Activated naive CD4-positive, alpha-beta T cell treated with anti-CD3 and anti-CD28 coated beads for 36 hours (primary cell): Measurements from ENCODE around the gene CLIC4. TPM values are rescaled to one million over a fixed set of nuclear protein-coding genes. Genes with fewer than 3 reads are reported as not detected.
"Not testable (repeated sequence)": the region's sequence is repeated elsewhere in the genome, so short reads cannot be mapped to it uniquely, and the experiment has no call there.

Experiments
- CTCF ChIA-PET: fragments of 350-600 bp; sonication (Branson Sonifier 250); formaldehyde crosslinking; loops from one replicate; lab custom pipeline; 2021; ENCODE audit warnings: antibody characterized with exemption; lab: Charles Lee
- DNase-seq: peaks from one replicate; pipeline ENCODE4 v3.0.0-alpha.2; 2020
- H3K27ac Mint-ChIP-seq: one replicate; pipeline ENCODE4 v1.8.0; 2021; ENCODE audit warnings: mild to moderate bottlenecking, mixed read lengths
- H3K27me3 Mint-ChIP-seq: one replicate; pipeline ENCODE4 v1.8.0; 2021; ENCODE audit warnings: low read depth, mixed read lengths
- H3K36me3 Mint-ChIP-seq: one replicate; pipeline ENCODE4 v1.8.0; 2021; ENCODE audit warnings: low read depth, mixed read lengths
- H3K4me1 Mint-ChIP-seq: one replicate; pipeline ENCODE4 v1.8.0; 2021; ENCODE audit warnings: low read depth, mixed read lengths
- H3K4me3 Mint-ChIP-seq: one replicate; pipeline ENCODE4 v1.8.0; 2021; ENCODE audit warnings: mild to moderate bottlenecking, moderate library complexity, mixed read lengths
- H3K9me3 Mint-ChIP-seq: one replicate; pipeline ENCODE4 v1.8.0; 2021; ENCODE audit warnings: mixed read lengths
- intact Hi-C: fragments of 100-400 bp; cut with micrococcal nuclease; formaldehyde crosslinking; loops from one replicate; pipeline ENCODE4 v1.15.1; 2023
- total RNA-seq, 2 experiments: library from RNA; stranded (reverse); gene quantifications; one replicate each; pipeline ENCODE4 v1.2.3, GENCODE V29; 2021

Gene CLIC4
- total RNA-seq, 2 experiments from 2014 or later, result 38.0 to 44.3 TPM

- peaks cover 2% of the 10 kb centered on the region for H3K36me3 Mint-ChIP-seq
- intact Hi-C loops, result no loop called here
- no peaks in the 10 kb centered on the region for H3K27me3 Mint-ChIP-seq
- CTCF ChIA-PET, result interaction anchor here (1.6 kb wide), 1 partner anchor 320 kb away, joined by 3 read pairs; no protein-coding TSS in a partner anchor
- H3K9me3 Mint-ChIP-seq, result peaks cover 8% of the 10 kb centered on the region
- no peak overlapping the region for H3K27ac Mint-ChIP-seq
- no peaks in the 10 kb centered on the region for H3K4me1 Mint-ChIP-seq
- no peak for DNase-seq
- H3K4me3 Mint-ChIP-seq, result no peak overlapping the region
Measured at GRCh38 chr1:24886241-24886640, 141.0 kb downstream of the CLIC4 start.

- Mint-ChIP-seq H3K4me1 (no peaks in the 10 kb centered on the region), H3K9me3 (peaks cover 21% of the 10 kb centered on the region), H3K36me3 (peaks cover 7% of the 10 kb centered on the region), H3K27me3 (no peaks in the 10 kb centered on the region), H3K27ac (no peak overlapping the region), H3K4me3 (no peak overlapping the region)
- CTCF ChIA-PET, result interaction anchor here (0.6 to 1.2 kb wide), 2 partner anchors 53 to 211 kb away, joined by 3 read pairs; no protein-coding TSS in a partner anchor
- intact Hi-C loops, result no loop called here
- DNase-seq, result no peak
Measured at GRCh38 chr1:24888061-24888970, 143.1 kb downstream of the CLIC4 start.

- Mint-ChIP-seq H3K4me3 (no peak overlapping the region), H3K9me3 (peaks cover 20% of the 10 kb centered on the region), H3K36me3 (peaks cover 7% of the 10 kb centered on the region), H3K27me3 (no peaks in the 10 kb centered on the region), H3K4me1 (no peaks in the 10 kb centered on the region), H3K27ac (no peak overlapping the region)
- no peak for DNase-seq
- intact Hi-C loops, result no loop called here
- CTCF ChIA-PET, result interaction anchor here (1.2 kb wide), 1 partner anchor 41 kb away, joined by 4 read pairs; no protein-coding TSS in a partner anchor
Measured at GRCh38 chr1:24888971-24889676, 143.9 kb downstream of the CLIC4 start.

- no peak for DNase-seq
- no peak overlapping the region for H3K4me3 Mint-ChIP-seq
- peaks cover 13% of the 10 kb centered on the region for H3K9me3 Mint-ChIP-seq
- intact Hi-C loops, result no loop called here
- H3K4me1 Mint-ChIP-seq, result no peaks in the 10 kb centered on the region
- no peaks in the 10 kb centered on the region for H3K27me3 Mint-ChIP-seq
- peaks cover 5% of the 10 kb centered on the region for H3K36me3 Mint-ChIP-seq
- CTCF ChIA-PET, result no interaction called here
- no peak overlapping the region for H3K27ac Mint-ChIP-seq
Measured at GRCh38 chr1:24890887-24891286, 145.6 kb downstream of the CLIC4 start.

- H3K27me3 Mint-ChIP-seq, H3K36me3 Mint-ChIP-seq, H3K4me3 Mint-ChIP-seq, intact Hi-C loops, CTCF ChIA-PET, H3K27ac Mint-ChIP-seq, DNase-seq, H3K4me1 Mint-ChIP-seq: not testable (repeated sequence)
- peaks cover 13% of the 10 kb centered on the region for H3K9me3 Mint-ChIP-seq
Measured at GRCh38 chr1:24891367-24891766, 146.1 kb downstream of the CLIC4 start.

- Mint-ChIP-seq H3K4me3 (no peak overlapping the region), H3K36me3 (peaks cover 5% of the 10 kb centered on the region), H3K27ac (no peak overlapping the region), H3K4me1 (no peaks in the 10 kb centered on the region), H3K27me3 (no peaks in the 10 kb centered on the region), H3K9me3 (peaks cover 13% of the 10 kb centered on the region)
- intact Hi-C loops, result no loop called here
- no peak for DNase-seq
- CTCF ChIA-PET, result interaction anchor here (0.5 kb wide), 1 partner anchor 10 kb away, joined by 3 read pairs; no protein-coding TSS in a partner anchor
Measured at GRCh38 chr1:24892188-24893153, 147.2 kb downstream of the CLIC4 start.

- Mint-ChIP-seq H3K4me3 (no peak overlapping the region), H3K27me3 (no peaks in the 10 kb centered on the region), H3K36me3 (peaks cover 5% of the 10 kb centered on the region), H3K27ac (no peak overlapping the region), H3K4me1 (no peaks in the 10 kb centered on the region), H3K9me3 (peaks cover 13% of the 10 kb centered on the region)
- intact Hi-C loops, result no loop called here
- CTCF ChIA-PET, result interaction anchor here (0.6 kb wide), 1 partner anchor 295 kb away, joined by 3 read pairs; no protein-coding TSS in a partner anchor
- DNase-seq, result no peak
Measured at GRCh38 chr1:24893431-24893830, 148.2 kb downstream of the CLIC4 start.

Other genes with a start within 250 kb of the CLIC4 start
- 10 to 100 TPM; 70.8 to 71.9 TPM for gene RCAN3, start 242.6 kb upstream of the CLIC4 start, total RNA-seq
- gene NCMAP, start 189.4 kb upstream of the CLIC4 start, total RNA-seq, result under 1 TPM; 0.20 to 0.31 TPM
- 100 to 1,000 TPM; 226 to 235 TPM for gene SRRM1, start 102.1 kb upstream of the CLIC4 start, total RNA-seq
- 10 to 100 TPM; 72.3 to 83.8 TPM for gene RUNX3, start 184.8 kb downstream of the CLIC4 start, total RNA-seq